Activated T-cell treated with anti-CD3 and anti-CD28 coated beads for 4 hours (primary cell): ENCODE results near the gene ALDH1A2.
"Not testable (repeated sequence)": the region's sequence is repeated elsewhere in the genome, so short reads cannot be mapped to it uniquely, and the experiment has no call there.

Source experiments
- DNase-seq: peaks from one replicate; pipeline ENCODE4 v3.0.0-alpha.2; 2020

Gene ALDH1A2

GRCh38 chr15:58065445-58066041 lies at the start of gene ALDH1A2:
TSS of gene ALDH1A2 (minus strand) at chr15:58065711. CDS start at chr15:58065650, 61 bp downstream.
- no peak for DNase-seq

- DNase-seq: no peak
Measured at GRCh38 chr15:58114812-58115211, 49.3 kb upstream of the ALDH1A2 start.

- DNase-seq: no peak
Measured at GRCh38 chr15:58114388-58114787, 48.9 kb upstream of the ALDH1A2 start.

DNA sequence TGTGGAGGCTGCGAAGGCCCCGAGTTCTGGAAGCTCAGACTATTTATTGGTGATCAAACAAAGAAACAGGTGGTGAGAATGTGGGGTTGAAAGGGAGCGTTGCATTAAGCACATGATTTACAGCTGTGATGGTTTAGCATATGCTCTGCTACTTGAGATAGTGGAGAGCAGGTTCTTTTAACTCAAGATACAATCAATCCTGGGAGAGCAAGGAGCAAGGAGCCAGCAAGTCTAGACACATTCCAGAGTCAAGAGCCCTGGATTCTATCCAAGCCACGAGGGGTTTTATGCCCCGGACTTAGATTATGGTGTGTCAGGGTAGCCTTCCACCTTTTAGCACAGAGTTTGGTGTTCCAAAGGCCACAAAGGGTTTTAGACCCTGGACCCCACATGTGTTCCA lies 47.8 kb upstream of the ALDH1A2 start:
- DNase-seq: not testable (repeated sequence)

- DNase-seq: no peak
Measured at GRCh38 chr15:58111718-58112104, 46.2 kb upstream of the ALDH1A2 start.

DNA sequence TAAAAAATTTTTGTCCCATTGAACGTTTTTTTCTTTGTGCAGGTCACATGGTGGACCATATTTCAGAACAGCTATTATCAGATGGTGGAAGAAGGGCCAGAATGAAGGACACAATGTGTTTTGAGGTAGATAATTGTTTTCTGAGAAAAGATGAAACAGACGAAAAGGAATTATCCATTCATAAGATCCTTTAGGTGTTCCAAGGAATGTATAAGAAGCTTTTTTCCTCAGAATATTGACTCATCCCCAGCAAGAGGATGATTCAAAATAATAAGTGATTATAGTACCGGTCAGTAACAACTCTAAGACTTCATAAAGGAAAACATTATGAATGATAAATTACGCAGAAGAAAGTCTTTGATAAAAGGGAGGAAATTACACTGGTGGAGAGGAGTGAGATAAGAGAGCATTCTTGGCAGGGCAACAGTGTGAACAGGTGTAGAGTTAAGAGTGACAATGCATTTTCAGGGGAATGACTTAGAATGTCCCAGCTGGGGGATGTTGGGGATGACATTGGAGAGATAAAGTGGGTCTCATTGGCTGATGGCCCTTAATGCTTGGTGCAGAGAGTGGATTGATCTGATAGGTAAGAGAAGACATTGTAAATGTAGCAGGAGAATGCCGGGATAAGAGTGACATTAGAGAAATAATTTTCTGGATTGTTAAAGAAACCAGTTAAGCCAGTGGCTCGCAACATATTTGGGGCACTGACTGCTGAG lies 45.6 kb upstream of the ALDH1A2 start:
- no peak for DNase-seq

DNA sequence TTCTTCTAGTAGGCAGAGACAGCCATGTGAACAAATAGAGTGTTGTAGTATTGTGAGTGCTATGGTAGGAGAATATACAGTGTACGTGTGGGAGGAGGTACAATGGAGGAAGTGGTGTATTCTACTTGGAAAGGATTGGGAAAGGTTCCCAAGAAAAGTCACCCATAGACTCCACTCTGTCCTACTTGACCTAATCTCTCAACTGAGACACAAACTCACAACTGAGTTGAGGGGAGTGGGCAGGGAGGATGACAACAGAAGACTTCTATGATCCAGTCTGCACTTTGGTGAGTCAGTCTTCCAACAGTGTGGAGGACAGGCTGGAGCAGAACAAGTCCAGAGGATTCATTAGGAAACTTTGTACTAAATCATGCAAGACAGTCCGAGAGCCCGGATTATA lies 43.9 kb upstream of the ALDH1A2 start:
- DNase-seq: no peak

GRCh38 chr15:58108117-58108516 lies 42.6 kb upstream of the ALDH1A2 start:
- DNase-seq: no peak

GRCh38 chr15:58103482-58103881 lies 38.0 kb upstream of the ALDH1A2 start:
- DNase-seq: no peak

DNA sequence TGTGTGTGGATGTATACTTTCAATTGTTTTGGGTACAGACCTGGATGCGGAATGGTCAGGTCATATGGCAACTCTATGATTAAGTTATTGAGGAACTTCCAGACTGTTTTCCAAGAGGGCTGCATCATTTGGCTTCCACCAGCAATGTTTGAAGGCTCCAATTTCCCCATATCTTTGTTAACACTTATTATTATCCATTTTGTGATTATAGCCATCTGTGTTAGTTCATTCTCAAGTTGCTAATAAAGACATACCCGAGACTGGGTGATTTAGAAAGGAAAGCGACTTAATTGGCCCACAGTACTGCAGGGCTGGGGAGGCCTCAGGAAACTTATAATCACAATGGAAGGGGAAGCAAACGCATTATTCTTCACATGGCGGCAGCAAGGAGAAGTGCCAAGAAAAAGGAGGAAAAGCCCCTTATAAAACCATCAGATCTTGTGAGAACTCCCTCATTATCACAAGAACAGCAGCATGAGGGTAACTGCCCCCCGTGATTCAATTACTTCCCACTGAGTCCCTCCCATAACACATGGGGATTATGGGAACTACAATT lies 31.1 kb upstream of the ALDH1A2 start:
- DNase-seq: no peak

- no peak for DNase-seq
Measured at GRCh38 chr15:58095415-58095814, 29.9 kb upstream of the ALDH1A2 start.

GRCh38 chr15:58087871-58088270 lies 22.4 kb upstream of the ALDH1A2 start:
- no peak for DNase-seq

DNA sequence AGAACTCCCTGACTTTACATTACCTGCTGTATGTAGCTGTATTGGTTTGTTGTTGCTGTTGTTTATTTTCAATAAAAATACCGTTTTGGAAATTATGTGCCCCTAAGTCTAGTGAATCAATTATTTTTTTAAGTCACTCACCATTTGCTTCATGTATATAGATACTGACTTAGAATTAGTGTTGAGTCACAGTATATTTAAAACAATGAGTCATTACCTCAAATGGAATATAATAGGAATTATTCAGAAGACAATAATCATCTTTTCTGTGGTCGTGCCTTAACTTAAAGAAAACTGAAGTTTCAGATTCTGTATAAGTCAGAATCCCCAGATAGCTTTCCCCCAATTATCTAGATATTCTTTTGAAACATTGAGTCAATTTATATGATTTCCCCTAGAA lies 21.0 kb upstream of the ALDH1A2 start:
- DNase-seq: no peak

GRCh38 chr15:58083526-58083925 lies 18.0 kb upstream of the ALDH1A2 start:
- DNase-seq: no peak

DNA sequence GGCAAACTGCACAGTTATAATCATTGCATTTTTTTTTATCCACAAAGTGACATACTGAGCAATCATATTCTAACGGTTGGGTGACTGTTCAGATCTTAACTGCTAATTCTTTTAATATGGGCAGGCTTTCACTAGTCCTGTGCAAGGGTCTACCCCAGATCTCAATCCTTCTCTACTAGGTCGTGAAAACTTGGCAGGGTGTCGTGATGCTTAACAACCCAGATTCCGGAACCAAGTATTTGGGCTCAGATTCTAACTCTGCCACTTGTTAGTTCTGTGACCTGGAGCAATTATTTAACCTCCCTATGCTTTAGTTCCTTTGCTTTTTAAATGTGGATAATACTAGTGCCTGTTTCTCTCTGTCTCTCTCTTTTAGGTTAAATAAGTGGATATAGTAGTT lies 16.4 kb upstream of the ALDH1A2 start:
- no peak for DNase-seq

- DNase-seq: no peak
Measured at GRCh38 chr15:58081456-58081855, 15.9 kb upstream of the ALDH1A2 start.

DNA sequence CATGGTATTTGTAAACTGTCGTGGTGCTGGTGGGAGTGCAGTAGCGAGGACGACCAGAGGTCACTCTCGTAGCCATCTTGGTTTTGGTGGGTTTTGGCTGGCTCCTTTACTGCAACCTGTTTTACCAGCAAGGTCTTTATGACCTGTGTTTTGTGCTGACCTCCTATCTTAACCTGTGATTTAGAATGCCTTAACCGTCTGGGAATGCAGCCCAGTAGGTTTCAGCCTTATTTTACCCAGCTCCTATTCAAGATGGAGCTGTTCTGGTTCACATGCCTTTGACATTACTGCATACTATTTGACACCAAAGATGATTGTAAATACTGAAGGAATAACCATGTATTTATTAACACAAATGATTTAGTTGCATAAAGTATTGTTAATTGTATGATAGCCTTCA lies 15.4 kb upstream of the ALDH1A2 start:
- not testable (repeated sequence) for DNase-seq

GRCh38 chr15:58080398-58080797 lies 14.9 kb upstream of the ALDH1A2 start:
- no peak for DNase-seq

- no peak for DNase-seq
Measured at GRCh38 chr15:58078591-58078990, 13.1 kb upstream of the ALDH1A2 start.

GRCh38 chr15:58077427-58077826 lies 11.9 kb upstream of the ALDH1A2 start:
- DNase-seq: no peak

DNA sequence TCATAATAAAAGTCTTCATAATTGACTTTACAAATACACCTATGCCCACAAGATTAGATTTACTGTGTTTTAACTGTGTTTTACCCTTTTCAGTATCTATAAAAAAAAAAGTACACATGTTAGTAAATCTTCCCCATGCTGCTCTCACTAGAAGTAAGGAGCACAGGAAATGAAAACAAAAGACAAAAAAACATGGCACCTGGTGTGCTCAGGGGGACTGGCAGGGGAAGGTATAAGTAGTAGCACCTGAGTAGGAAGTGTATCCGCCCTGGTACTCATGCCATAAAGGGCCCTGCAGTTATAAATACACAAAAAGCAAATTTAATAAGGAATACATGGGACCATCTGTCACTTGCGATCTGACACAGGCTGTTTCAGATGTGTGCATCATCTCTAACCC lies 8.9 kb upstream of the ALDH1A2 start:
- no peak for DNase-seq

- no peak for DNase-seq
Measured at GRCh38 chr15:58070801-58071418, 5.4 kb upstream of the ALDH1A2 start.

GRCh38 chr15:58069008-58069407 lies 3.5 kb upstream of the ALDH1A2 start:
- DNase-seq: no peak
